NOMO-1 treated with DMSO at 0.1 percent for 48 hours (cell line): ENCODE results near the gene GPC5.

Source experiments
- DNase-seq: peaks from one replicate; lab custom pipeline; 2025; ENCODE audit not compliant: unreplicated experiment; lab: John Stamatoyannopoulos, UW

Gene GPC5

DNA sequence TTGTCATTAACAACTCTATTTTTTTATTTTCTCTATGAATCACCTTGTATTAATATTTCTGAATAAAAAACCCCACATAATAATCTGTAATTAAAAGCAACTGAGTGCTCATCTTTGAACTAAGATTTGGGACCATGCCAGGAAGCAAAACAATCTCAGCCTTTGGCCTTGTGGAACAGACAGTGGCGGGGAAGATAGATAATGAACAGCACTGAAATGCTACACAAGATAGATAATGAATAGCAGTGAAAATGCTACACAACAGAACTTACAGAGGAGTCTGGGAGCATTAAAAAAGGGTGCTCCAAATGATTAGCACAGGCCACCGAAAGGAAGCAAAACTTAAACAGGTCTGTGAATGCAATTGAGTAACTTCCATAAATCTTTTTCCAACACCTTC lies 134.9 kb downstream of the GPC5 start:
- DNase-seq: no peak

DNA sequence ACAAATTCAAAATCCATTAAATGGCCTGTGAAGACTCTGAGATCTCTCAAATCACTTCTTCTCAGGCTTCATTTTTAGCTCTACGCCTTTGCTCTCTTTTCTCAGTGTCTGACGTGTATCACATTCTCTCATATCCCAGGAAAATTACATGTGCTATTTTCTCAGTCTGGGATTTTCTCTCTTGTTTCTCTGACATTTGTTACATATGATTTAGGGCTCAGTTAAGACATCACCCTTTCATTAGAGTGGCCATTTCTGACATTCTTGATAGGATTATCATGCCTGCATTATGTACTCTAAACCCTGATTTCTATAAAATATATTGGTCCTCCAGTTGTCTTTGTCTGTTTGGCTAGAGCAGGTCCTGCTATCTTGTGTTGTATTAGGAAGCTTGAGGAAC lies 136.6 kb downstream of the GPC5 start:
- no peak for DNase-seq

DNA sequence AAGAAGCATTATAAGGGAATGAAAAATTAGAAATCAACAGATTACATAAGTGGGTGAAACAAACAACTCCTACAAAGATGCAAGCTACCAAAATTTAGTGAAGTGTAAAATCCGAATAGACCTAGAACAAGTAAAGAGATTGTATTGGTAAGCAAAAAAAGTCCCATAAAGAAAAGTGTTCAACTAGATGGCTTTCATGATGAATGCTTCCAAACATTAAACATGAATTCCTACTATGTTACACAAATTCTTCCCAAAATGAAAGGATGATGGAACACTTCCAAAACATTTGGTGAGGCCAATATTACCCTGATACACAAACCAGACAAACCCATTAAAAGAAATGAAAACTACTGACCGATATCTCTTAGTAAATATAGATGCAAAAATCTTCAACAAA lies 139.0 kb downstream of the GPC5 start:
- no peak for DNase-seq

DNA sequence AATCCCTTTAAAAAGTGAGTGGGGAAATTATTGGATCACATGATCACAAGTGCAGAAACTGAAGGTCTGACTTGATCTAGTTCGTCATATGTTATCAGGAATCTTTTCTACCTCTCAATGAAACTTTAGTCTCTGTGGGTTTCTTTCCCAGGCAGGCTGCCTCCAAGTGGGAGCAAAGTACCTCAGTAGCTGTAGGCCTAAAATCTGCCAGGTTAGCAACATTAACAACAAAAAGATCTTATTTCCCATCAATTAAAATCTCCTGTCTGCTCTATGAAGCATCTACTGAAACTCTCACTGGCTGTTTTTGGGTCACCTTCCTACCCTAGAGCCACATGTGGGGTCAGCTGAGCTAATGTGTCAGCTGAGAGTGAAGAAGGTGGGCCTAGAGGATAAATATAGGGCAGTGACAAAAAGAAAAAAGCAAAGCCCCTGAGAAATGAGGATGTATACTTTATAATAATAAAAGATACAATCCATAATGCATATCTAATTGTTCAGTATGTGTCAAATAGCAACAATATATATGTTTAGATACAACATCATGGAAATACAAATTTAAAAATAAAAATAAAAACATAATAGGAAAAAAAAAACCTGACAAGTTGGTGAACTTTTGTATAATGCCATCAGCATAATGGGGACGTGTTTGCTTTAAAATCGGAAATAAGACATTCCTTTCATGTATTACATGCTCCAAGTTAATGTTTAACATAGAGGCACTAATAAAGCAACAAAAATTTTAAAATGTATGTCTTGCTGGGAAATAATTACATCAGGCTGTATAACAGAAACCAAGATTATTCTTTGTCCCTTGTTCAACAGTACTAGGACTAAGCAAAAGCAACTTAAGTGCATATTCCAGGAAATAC lies 141.1 kb downstream of the GPC5 start:
- DNase-seq: no peak

DNA sequence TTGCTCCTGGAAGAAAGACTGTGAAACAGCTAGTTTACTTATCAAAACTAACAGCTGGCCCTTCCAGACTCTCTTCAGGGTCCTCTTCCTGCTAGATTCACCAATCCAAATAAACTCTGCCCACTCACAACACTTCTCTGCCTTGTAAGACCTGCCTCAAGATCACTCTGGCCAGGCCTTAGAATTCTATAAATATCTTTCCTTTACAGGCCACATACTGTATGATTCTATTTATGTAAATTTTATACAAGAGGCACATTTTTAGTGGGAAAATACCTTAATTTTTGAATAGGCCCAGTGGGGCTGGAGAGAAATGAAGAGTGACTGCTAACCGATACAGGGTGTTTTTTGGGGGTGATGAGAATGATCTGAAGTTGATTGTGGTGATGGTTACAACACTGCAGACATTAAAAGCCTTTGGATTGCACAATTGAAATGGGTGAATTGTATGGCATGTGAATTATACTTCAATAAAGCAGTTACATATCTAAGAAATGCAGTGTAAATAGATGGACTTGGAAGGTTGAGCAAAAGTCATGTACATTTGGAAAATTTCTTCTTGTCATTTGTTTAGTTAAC lies 141.8 kb downstream of the GPC5 start:
- peak; percentile 23 for DNase-seq

DNA sequence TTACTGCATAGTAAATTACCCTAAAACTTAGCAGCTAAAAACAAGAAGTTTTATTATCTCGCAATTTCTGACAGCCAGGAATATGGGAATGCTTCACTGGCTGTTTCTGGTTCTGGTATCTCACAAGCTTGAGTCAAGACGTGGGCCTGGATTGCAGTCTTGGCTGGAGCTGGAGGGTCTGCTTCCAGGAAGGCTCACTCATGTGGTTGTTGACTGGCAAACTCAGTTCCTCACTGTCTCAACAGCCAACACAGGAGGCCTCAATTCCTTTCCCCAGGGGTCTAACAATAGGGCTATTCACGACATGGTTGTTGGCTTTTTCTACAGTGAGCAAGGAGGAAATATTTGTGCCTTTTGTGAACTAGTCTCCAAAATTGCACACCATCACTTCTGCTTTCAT lies 146.3 kb downstream of the GPC5 start:
- DNase-seq: peak; percentile 68

DNA sequence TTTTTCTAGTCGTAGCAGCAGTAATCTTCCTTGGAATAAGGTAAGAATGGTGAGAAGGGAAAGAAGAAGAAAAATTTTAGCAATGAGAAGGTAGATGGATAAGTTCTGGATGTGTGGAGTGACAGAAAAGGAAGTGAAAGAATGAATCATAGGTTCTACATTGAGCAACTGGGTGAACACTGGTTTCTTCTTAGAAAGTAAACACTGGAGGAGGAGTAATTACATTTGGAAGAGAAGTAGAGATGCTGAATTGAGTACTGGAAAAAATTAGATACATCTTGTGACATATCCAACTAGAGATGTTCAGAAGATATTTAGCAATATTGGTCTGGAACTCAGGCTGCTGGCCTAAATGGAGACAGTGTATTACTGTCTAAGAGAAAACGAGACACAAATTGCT lies 148.5 kb downstream of the GPC5 start:
- peak; percentile 99 for DNase-seq

DNA sequence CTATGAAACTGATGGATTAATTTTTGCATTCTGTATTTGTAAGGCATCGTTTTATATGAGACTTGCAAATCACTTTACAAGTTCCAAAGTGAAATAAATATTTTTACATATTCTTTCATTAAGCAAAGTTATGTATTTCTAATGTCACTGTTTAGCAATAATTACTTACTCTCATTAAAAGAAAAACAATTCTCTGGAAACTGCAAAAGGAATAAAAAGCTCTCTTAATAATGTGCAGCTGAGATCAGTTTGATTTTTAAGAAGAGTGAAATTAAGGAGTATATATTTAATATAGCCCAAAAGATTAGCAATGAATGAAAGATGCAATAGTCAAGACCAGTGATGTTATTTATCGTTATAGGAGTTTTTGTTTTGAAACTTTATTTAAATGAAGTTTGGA lies 155.2 kb downstream of the GPC5 start:
- DNase-seq: no peak

DNA sequence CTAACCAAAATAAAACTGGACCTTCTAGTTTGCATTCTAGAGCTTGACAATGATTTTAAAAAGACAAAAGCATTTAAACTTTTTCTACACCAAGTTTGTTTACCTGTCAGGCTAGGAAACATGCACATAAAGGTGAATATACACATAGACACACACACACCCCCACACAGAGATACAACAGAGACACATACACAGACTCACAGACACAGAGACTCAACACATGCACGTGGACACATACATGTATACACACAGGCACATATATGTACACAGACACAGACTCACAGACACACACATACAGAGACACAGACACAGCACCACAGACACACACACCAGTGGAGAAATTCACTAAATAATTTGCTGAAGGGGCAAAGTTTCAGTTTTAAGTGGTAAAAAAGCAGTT lies 155.7 kb downstream of the GPC5 start:
- no peak for DNase-seq

DNA sequence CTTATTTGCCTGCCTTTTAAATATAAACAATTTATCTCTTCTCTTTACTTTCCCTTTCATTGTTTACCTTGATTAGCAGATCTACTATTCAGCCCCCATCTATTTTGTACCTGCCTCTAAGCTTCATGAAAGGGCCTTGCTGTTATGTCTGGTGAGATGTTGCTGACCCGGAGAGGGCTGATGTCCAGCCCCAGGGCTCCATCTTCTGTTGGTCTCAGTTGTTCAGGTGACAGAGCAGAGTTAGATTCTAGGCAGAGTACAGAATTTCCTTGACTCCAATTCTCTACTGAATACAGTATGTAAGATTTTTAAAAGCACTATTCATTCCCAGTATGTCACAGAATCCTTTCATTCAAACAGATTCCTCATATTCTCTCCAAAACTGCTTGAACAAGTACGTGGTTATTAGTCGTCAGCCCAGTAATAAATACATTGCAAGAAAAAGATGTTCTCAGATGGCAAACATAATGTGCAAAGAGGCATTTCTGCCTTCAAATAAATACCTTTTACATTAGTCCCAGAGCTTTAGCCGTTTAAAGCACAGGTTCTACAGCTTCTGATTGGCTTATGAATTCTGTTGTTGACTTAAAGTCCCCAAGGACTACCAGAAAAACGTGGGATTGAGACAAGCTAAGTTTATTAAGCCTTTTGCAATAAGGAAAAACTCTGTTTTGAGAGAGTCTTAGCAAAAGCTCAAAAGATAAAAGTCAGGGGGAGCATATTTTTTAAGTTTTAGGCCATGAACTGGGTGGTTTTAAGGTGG lies 159.1 kb downstream of the GPC5 start:
- DNase-seq: no peak

DNA sequence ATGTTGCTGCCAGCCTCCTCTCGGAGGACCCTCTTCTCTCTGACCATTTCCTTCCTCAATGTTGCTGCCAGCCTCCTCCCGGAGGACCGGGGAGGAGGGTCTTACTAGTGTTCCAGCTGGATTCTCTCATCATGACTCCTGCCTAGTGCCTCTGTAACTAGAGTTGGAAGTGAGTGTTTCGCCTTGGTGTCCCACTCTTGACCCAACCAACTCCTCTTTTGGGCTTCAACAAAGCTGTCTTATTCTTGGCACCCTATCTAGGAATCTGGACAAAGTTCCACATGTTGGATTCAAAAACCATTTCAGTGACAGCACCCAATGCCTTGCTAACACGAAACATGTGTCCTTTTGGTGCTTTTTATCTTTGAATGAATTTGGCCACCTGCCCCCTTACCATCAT lies 165.4 kb downstream of the GPC5 start:
- DNase-seq: no peak

DNA sequence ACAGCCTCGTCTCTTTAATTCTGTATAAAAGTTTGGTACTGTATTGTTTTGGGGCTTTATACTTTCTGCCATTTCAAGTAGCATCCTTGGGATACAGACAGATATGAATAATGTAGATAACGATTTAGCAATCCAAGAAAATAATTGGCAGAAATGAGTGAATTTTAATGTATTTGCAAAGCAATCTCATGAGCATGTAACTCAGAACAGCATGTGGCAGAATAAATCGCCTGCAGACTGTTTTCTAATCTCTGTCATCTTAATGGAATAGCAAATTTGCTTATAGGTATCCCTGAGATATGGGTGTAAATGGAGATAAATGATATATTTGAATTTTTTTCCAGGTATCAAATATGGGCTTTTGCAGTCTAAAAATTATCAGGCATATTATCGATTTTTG lies 166.0 kb downstream of the GPC5 start:
- no peak for DNase-seq

DNA sequence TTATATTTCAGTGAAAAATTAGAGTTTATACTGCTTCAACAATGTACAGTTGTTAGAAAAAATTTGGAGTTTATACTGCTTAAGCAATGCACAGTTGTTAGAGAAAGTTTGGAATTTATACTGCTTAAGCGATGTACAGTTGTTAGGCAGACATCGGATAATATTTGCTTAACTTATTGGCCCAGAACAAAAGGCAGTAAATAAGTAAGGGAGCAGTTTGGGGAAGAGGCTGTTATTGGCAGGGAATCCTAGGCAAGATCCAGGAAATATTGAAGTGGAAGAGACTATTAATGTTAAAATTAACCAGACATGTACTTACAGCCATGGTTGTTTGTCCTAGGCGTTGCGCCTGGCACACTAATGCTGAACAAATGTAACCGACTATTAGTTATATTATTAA lies 166.9 kb downstream of the GPC5 start:
- DNase-seq: no peak

DNA sequence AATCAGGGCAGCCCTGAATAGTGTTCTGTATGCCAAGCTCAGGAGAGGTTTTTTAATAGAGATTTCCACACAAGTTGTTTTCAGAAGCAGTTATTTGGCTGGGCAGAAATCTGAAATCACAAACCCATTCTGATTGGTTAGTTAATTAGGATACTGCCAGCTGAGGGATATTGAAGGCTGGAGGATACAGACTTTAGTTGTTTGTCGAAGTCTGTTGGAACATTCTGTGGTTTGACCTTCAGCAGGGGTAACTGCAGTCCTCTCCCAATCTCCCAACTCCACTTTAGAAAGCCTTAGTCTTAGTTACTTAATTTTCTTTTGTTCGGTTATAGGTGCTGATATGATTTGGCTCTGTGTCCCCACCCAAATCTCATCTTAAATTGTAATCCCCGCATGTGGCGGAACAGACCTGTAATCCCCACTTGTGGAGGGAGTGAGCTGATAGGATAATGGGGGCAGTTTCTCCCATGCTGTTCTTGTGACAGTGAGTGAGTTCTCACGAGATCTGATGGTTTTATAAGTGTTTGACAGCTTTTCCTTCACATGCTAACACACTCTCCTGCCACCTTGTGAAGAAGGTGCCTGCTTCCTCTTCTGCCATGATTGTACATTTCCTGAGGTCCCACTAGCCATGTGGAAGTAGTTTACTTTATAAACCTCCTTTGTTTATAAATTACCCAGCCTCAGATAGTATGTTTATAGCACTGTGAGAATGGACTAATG lies 169.2 kb downstream of the GPC5 start:
- DNase-seq: no peak

DNA sequence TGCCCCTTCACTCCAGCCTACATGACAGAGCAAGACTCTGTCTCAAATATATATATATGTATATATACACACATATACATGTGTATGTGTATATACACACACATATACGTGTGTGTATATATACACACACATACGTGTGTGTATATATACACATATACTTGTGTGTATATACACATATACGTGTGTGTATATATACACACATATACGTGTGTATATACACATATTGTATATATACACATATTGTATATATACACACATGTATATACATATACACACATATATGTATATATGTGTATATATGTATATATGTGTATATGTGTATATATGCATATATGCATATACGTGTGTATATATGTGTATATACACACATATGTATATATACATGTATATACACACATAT lies 173.3 kb downstream of the GPC5 start:
- no peak for DNase-seq

DNA sequence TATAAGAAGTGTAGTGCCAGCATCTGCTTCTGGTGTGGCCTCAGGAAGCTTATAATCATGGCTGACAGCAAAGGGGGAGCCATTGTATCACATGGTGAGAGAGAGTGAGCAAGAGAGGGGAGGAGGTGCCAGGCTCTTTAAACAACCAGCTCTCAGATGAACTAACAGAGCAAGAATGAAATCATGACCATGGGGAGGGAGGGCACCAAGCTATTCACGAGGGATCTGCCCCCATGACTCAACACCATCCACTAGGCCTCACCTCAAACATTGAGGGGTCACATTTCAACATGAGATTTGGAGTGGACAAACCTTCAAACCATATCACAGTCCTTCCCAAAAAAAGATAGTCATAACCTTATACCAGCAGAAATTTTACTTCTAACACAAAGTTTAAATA lies 174.0 kb downstream of the GPC5 start:
- no peak for DNase-seq

DNA sequence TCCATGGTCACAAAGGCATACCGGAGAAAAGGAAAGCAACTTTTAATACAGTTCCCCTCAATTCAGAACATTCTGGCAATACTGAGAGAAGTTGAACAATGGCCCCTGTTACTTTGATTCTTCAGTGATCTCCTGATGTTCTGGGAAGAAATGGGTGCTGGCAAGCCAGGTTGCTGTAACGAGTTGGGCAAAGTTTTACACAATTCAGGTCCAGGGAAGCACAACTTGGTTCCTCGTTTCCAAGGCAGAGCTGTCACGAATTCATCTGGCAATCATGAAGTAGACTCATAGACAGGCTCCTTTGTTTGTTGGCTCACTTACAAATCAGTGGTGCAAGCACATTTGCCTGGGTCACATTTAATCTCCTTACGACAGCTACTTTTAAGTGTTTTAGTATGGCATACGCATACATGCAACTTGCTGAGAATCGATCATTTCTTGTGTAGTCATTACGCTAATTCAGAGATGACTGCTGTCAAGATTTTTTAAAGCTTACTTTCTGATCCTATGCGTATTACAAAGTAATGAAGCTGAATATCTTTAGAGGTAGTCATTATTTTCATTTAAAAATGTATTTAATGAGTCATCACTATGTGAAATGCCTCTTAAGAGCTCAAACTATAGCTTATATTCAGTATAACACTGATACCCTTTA lies 174.7 kb downstream of the GPC5 start:
- DNase-seq: no peak

DNA sequence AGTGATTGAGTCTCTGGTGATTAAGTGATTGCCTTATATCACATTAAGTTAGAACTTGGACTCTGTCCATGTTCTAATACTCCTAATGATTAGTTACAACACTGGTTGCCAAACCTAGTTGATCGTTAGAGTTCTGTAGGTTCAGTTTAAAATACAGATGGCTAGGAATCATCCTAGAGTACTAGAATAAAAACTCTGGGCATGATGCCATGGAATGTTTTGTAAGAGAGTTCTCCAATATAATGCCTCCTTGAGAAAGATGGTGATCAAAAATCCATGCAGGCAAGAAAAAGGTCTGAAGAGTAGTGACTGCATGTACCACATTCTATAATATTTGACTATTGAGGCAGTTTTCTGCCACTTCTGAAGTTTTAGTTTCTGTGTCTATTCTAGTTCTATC lies 176.3 kb downstream of the GPC5 start:
- no peak for DNase-seq

DNA sequence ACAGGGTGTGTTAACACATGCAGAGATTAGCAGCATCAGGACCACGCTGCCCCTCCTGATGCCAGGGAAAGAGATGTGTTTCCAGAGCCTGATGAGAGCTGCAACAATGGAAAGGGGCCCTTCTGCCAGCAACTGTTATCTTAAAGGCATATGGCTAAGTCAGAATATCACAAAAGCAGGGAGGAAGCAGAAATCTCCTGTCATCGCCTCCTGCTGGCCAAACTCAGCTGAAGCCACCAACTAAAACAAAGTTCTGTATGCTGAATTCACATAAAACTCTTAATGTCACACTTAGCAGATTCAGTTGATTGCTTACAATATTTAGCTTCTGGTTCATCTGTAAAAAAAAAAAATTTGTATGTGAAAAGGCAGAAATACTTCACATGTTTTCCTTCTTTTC lies 178.2 kb downstream of the GPC5 start:
- DNase-seq: peak; percentile 32

DNA sequence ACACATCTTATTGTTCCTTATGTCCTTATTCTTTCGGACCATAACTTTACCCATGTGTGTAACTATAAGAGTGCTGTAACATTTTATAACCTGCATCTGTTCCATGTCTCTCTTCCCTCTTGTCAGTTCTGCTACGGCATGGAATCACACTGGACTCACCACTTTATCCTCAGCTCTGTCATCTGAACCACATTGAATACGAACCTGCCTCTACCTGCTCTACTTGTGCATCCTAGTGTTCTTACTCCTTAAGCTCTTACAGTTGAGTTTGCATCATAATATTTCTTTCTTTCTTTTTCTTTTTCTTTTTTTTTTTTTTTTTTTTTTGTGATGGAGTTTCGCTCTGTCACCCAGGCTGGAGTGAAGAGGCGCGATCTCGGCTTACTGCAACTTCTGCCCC lies 180.9 kb downstream of the GPC5 start:
- no peak for DNase-seq

DNA sequence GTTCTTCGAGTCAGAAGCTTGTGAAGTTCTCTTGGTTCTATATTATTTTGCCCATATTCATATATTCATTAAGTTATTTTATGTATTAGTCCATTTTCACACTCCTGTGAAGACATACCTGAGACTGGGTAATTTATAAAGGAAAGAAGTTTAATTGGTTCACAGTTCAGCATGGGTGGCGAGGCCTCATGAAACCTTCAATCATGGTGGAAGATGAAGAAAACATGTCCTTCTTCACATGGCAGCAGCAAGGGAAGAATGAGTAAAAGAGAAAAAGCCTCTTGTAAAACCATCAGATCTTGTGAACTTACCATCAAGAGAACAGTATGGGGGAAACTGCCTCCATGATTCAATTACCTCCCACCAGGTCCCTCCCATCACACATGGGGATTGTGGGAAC lies 182.3 kb downstream of the GPC5 start:
- no peak for DNase-seq
